ENCODE results near the gene HTR2A.

HTR2A gene

DNA sequence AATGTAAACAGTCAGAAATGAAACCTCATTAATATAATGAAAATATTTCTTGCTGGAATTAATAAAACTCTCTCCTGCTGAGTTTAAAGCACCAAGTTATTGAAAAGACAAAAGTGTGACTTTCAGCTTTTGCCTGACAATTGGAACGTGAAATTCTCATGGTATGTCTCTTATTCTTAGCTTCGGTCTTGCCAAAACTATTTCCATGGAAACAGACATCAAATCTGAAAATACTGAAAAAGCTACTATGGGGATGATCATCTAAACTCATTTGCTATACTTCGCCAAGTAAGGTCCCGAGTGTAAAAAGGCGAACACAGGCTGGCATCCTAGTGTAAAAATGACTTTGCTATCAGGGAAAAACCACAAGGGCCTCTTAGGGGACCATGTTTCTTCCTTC is 22.8 kb downstream of the HTR2A start:
- H3K27ac ChIP-seq: no peak overlapping the region
- H3K4me3 ChIP-seq: no peak overlapping the region
- TF ChIP-seq, protein P1, sequence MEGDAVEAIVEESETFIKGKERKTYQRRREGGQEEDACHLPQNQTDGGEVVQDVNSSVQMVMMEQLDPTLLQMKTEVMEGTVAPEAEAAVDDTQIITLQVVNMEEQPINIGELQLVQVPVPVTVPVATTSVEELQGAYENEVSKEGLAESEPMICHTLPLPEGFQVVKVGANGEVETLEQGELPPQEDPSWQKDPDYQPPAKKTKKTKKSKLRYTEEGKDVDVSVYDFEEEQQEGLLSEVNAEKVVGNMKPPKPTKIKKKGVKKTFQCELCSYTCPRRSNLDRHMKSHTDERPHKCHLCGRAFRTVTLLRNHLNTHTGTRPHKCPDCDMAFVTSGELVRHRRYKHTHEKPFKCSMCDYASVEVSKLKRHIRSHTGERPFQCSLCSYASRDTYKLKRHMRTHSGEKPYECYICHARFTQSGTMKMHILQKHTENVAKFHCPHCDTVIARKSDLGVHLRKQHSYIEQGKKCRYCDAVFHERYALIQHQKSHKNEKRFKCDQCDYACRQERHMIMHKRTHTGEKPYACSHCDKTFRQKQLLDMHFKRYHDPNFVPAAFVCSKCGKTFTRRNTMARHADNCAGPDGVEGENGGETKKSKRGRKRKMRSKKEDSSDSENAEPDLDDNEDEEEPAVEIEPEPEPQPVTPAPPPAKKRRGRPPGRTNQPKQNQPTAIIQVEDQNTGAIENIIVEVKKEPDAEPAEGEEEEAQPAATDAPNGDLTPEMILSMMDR (IDR thresholded peaks at IDR 0.05): no peak
- no peak for DNase-seq (ENCODE audit: low spot score)

DNA sequence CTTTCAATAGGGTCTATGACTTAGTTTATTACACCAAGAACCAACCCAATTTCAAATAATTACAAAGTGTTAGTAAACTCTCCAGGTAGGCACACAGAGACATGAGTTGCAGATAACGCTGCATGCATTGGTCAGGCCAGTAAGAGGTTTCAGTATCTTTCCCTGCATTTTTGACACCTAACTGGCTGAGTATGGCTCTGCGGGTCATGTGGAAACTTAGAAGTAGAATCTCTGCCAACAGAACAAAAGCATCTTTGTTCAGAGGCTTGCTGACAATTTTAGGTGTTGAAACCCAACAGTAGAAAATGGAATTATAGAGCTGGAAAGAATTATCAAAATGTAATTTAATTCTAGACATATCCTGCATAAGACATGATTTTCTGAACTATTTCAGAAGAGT is 25.3 kb downstream of the HTR2A start:
- H3K4me3 ChIP-seq: no peak overlapping the region
- TF ChIP-seq, protein P1 (IDR thresholded peaks at IDR 0.05): no peak
- DNase-seq (ENCODE audit: low spot score): no peak
- H3K27ac ChIP-seq: no peak overlapping the region

DNA sequence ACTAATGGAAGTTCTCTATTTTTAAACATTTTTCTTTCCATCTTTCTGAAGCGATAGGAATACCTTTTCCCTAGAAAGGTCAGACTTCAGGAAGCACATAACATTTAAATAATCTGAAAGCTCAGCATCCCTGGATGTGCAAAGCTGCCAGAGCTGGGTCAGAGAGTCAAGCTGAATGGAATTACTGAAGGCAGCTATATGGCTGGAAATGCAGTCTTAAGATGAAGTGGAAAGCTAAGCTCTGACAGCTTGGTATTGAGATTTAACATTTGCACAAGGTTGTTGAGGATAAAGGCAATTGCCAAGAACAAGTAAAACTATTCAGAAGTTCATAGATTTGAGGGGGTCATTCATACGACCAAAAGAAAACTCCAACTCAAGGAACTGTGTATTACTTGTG is 28.8 kb downstream of the HTR2A start:
- Histone ChIP-seq H3K27ac (no peak overlapping the region), H3K4me3 (no peak overlapping the region)
- TF ChIP-seq, protein P1 (IDR thresholded peaks at IDR 0.05): no peak
- DNase-seq (ENCODE audit: low spot score): no peak

DNA sequence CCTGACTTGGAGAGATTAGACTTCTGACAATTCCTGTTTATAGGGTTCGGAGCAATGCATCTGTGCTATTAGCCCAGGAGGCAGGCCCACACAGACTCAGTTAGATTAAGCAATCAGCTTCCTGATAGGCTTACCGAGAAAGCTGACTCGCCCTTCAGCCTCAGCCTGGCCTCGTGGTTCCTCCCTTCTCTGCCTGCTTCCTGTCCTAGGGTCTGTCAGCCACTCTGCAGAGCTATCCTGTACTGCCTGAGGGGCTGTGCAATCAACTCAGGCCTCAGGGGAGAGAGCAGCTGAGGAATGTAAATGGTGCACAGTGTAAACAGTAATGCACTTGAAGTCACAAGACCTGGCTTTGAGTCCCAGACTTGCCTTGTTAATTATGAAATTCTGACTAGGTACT is 30.7 kb downstream of the HTR2A start:
- Histone ChIP-seq H3K27ac (no peak overlapping the region), H3K4me3 (no peak overlapping the region)
- TF ChIP-seq, protein P1 (IDR thresholded peaks at IDR 0.05): no peak
- DNase-seq (ENCODE audit: low spot score): no peak

DNA sequence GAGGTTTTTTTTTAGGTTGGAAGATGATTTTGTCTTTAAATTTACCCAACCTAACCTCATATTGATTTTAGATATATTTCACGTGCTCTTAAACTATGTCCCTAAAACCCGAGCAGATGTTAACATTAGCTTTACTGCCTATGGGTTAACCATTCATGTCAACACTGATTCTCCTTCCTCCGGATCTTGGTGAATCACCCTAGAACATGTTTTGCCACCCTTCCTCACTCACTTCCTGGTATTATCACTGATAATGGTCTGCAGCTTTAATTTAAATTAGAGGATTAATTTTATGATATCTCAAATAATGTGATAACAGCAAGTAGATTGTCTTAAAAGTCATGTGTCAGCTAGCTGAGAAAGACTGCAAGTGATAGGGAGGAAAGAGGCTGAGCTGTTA is 31.9 kb downstream of the HTR2A start:
- H3K27ac ChIP-seq: no peak overlapping the region
- DNase-seq (ENCODE audit: low spot score): no peak
- no peak overlapping the region for H3K4me3 ChIP-seq
- TF ChIP-seq, protein P1 (IDR thresholded peaks at IDR 0.05): no peak

DNA sequence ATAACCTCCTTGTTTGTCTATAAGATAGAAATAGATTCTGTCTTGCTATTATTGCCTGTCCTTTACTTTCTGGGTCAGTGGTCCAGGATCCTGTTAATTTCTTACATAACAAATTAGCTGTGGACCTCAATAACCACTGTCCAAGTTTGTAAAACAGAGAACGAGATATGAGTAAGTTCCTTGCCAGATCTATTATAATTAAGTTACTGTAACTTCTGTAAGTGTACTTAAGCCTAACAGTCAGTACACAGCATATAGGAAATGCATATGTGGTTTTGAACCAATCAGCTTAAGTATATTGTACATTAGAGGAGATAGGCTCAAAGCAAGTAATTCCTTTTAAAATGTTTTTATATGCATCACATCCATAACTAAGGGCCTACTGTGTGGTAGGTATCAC is 34.9 kb downstream of the HTR2A start:
- no peak for DNase-seq (ENCODE audit: low spot score)
- TF ChIP-seq, protein P1 (IDR thresholded peaks at IDR 0.05): no peak
- Histone ChIP-seq H3K4me3 (no peak overlapping the region), H3K27ac (no peak overlapping the region)

DNA sequence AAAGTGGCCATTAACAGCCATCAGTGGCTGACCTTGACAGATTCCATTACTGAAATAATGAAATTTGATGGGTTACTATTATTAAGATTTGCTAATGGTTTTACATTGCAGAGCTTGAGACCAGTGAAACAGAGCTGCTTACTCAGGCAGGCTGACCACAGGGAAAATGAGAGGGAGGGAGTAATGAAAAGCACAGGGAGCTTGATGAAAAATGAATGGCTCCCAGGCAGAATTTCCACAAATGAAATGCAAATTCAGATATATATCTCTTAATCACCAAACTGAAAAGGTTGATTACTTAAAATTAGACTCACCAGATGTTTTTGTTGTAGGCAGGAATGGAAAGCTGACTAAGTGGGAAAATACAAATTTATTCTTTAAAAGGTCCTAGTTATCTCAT is 36.1 kb downstream of the HTR2A start:
- no peak for DNase-seq (ENCODE audit: low spot score)
- H3K27ac ChIP-seq: no peak overlapping the region
- H3K4me3 ChIP-seq: no peak overlapping the region
- TF ChIP-seq, protein P1 (IDR thresholded peaks at IDR 0.05): no peak
